NT2/D1 (cell line): ENCODE measurements around the gene C11orf71.
A peak's percentile ranks its signal among the peaks of the same experiment; 100 is the strongest.

ENCODE experiments used
- DNase-seq: peaks from one replicate; pipeline ENCODE4 v3.0.0-alpha.2; 2011; ENCODE audit warnings: low read depth, low spot score
- H3K27me3 ChIP-seq: 2 replicates; pipeline ENCODE4 v1.6.0; 2011; ENCODE audit warnings: mild to moderate bottlenecking; ENCODE audit not compliant: insufficient read length, insufficient read depth
- H3K36me3 ChIP-seq: 2 replicates; pipeline ENCODE4 v1.6.1; 2011; ENCODE audit warnings: mild to moderate bottlenecking, low read length, mixed read lengths; ENCODE audit not compliant: insufficient read depth, insufficient read length
- H3K4me1 ChIP-seq: 2 replicates; pipeline ENCODE4 v1.5.1; 2011; ENCODE audit not compliant: insufficient read depth, insufficient read length
- H3K4me3 ChIP-seq: 2 replicates; pipeline ENCODE4 v1.5.1; 2011; ENCODE audit warnings: low read depth; ENCODE audit not compliant: insufficient read length
- H3K9ac ChIP-seq: 2 replicates; pipeline ENCODE4 v1.6.0; 2011; ENCODE audit warnings: low read depth; ENCODE audit not compliant: insufficient read length
- H3K9me3 ChIP-seq: 2 replicates; pipeline ENCODE4 v1.5.1; 2011; ENCODE audit warnings: mild to moderate bottlenecking, low read length; ENCODE audit not compliant: insufficient read depth
- SUZ12 ChIP-seq: IDR thresholded peaks from 2 replicates; pipeline ENCODE4 v1.6.1; 2011; ENCODE audit not compliant: insufficient read length, insufficient read depth; ENCODE audit errors: extremely low read depth
- YY1 ChIP-seq: IDR thresholded peaks from 2 replicates; pipeline ENCODE4 v1.6.1; 2011; ENCODE audit not compliant: insufficient read length, insufficient read depth
- ZNF274 ChIP-seq: IDR thresholded peaks from 2 replicates; pipeline ENCODE4 v1.6.1; 2011; ENCODE audit warnings: mild to moderate bottlenecking, low read depth, low read length

The C11orf71 gene, protein sequence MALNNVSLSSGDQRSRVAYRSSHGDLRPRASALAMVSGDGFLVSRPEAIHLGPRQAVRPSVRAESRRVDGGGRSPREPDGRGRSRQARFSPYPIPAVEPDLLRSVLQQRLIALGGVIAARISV

DNA sequence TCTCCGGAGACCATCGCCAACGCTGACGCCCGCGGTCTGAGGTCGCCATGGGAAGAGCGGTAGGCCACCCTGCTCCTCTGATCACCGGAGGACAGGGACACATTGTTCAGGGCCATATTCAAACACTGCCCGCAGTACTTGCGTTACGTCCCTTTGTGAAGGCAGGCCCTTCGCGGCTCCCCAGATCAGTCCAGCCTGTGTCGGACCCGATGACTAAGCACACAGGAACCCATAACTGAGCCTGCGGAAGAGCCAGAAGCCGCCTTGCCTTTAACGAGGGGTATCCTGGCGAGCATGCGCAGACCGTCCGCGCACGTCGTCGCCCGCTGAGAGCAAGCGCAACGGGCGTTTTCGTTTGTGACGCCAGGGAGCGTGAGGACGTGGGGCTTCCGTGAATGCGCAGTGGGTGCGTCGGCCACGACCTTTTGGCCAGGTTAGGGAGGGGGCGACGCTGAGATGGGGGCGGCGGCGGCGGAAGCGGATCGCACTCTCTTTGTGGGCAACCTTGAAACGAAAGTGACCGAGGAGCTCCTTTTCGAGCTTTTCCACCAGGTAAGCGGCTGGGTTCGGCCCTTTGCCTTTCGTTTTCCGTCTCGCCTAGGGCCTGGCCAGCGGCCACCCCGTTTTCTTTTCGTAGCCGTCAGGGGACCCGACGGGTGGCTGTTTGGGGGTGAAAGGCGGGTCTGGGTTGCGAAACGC is at the start of gene C11orf71, which contains the start of gene RBM7:
Gene C11orf71 (minus strand): TSS at position 296 of the 699 bp plus-strand sequence. CDS start 180 bp downstream, at position 116.
Gene RBM7 (plus strand): TSS at position 451 of the 699 bp plus-strand sequence. CDS start 6 bp downstream, at position 457.
- no peaks in the 10 kb centered on the region for H3K27me3 ChIP-seq
- no peak for TF ChIP-seq YY1
- TF ChIP-seq SUZ12, result no peak
- no peak for TF ChIP-seq ZNF274
- H3K9ac ChIP-seq, result peak within 1 kb of the TSS; percentile 98
- H3K4me1 ChIP-seq, result no peaks in the 10 kb centered on the region
- H3K4me3 ChIP-seq, result peak within 1 kb of the TSS; percentile 95
- peak; percentile 95 for DNase-seq
- H3K9me3 ChIP-seq, result no peaks in the 10 kb centered on the region
- H3K36me3 ChIP-seq, result peaks cover 25% of the 10 kb centered on the region

DNA sequence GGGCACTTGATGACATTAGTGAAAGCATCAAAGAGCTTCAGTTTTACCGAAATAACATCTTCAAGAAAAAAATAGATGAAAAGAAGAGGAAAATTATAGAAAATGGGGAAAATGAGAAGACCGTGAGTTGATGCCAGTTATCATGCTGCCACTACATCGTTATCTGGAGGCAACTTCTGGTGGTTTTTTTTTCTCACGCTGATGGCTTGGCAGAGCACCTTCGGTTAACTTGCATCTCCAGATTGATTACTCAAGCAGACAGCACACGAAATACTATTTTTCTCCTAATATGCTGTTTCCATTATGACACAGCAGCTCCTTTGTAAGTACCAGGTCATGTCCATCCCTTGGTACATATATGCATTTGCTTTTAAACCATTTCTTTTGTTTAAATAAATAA is 49.5 kb upstream of the C11orf71 start:
- TF ChIP-seq ZNF274, result no peak
- TF ChIP-seq YY1, result no peak
- no peak for TF ChIP-seq SUZ12
- Histone ChIP-seq H3K36me3 (peaks cover 86% of the 10 kb centered on the region), H3K9ac (no peak overlapping the region), H3K4me1 (no peaks in the 10 kb centered on the region), H3K4me3 (no peak overlapping the region), H3K27me3 (no peaks in the 10 kb centered on the region), H3K9me3 (no peaks in the 10 kb centered on the region)
- DNase-seq, result no peak

DNA sequence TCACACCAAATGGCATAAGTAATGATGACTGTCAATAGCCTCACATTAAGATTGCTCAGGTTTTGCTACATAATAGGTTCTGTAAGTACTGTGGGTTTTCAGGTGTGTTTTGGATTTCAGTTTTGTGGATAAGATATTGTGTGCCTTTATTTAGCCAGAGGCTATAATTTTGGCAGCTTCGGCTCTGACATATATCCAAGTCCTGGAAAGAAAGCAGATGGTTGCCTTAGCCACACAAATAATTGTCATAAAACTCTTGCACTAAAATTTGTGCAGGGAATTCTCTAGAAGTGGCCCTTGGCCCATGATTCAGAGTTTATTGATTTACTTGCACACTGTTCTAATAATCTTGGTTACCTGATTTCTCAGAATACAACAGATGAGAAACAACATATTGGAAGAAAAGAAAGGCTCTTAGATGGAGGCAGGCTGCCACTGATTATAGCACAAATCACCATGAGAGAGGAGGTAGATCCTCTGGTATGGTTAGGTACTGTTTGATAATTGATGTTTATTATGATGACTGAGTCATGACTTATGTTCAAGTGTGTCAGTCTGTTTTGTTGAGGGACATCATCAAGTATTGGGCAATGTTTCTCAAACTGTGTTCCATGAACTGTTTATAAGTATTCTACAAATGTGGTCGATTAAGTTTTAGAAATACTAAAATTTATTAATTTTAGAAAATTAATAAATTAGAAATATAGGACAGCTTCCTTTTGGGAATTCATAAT is 48.6 kb upstream of the C11orf71 start:
- TF ChIP-seq ZNF274, result no peak
- peaks cover 90% of the 10 kb centered on the region for H3K36me3 ChIP-seq
- DNase-seq, result no peak
- no peaks in the 10 kb centered on the region for H3K4me1 ChIP-seq
- H3K9me3 ChIP-seq, result no peaks in the 10 kb centered on the region
- H3K27me3 ChIP-seq, result no peaks in the 10 kb centered on the region
- no peak overlapping the region for H3K4me3 ChIP-seq
- no peak overlapping the region for H3K9ac ChIP-seq

DNA sequence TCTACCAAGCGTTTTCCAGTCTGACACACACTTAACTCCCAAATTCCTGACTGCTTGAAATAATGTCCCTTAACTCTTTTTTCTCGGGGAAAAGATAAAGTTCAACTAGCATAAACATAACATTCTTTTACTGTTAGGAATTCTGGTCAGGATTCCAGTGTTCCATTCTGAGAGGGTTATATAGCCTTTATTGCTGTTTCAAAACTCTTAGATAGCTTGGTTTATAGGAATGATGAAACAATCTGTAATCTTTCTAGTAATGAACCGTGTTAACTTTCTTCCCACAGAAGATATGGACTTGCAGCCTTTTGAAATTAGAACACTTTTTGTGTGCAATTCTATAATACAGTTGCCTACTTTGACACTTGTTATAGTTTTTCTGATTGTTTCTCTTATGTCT is 47.6 kb upstream of the C11orf71 start:
- Histone ChIP-seq H3K4me1 (no peaks in the 10 kb centered on the region), H3K27me3 (no peaks in the 10 kb centered on the region), H3K9ac (no peak overlapping the region), H3K36me3 (peaks cover 88% of the 10 kb centered on the region), H3K9me3 (no peaks in the 10 kb centered on the region), H3K4me3 (no peak overlapping the region)
- DNase-seq, result no peak
- TF ChIP-seq ZNF274 (no peak), YY1 (no peak), SUZ12 (no peak)

DNA sequence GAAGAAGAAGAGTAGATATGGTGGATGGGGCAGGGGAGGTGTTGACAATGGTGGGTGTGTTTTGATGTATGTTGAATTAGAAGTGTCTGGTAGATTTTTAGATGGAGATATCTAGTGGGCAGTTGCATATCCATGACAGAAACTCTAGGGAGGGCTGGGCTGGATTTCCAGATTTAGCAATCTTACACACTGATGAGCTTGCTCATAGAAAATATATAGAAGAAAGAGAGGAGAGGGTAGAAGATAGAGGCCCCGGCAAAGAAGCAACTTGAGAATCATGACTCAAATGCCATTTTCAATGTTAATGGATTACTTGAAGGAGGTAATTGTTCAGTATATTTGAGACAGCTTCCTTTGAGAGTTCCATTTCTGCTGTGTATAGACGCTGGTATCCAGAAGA is 47.1 kb upstream of the C11orf71 start:
- DNase-seq, result no peak
- TF ChIP-seq ZNF274, result no peak
- TF ChIP-seq YY1, result no peak
- TF ChIP-seq SUZ12, result no peak
- H3K9ac ChIP-seq, result no peak overlapping the region
- H3K9me3 ChIP-seq, result no peaks in the 10 kb centered on the region
- no peaks in the 10 kb centered on the region for H3K27me3 ChIP-seq
- H3K4me3 ChIP-seq, result no peak overlapping the region
- H3K36me3 ChIP-seq, result peaks cover 87% of the 10 kb centered on the region
- no peaks in the 10 kb centered on the region for H3K4me1 ChIP-seq

DNA sequence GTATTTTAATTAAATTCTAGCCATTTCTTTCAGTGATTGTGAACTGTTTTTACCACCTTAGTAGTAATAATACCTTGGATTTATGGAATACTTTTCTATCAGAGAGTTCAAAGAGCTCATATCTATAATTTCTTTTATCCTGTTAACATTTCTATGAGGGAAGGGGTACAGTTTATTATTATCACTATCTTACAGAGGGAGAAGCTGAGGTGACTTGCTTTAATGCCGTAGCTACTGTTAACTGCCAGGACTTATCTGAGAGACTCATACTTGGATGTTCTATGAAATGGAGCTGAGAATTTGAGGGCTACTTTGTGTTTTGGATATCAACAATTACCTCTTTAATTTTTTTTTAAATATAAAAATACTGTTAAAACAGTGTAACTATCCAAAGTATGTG is 42.2 kb upstream of the C11orf71 start:
- Histone ChIP-seq H3K4me3 (no peak overlapping the region), H3K9ac (no peak overlapping the region), H3K9me3 (no peaks in the 10 kb centered on the region), H3K36me3 (peaks cover 62% of the 10 kb centered on the region), H3K4me1 (no peaks in the 10 kb centered on the region), H3K27me3 (no peaks in the 10 kb centered on the region)
- no peak for DNase-seq
- no peak for TF ChIP-seq SUZ12
- TF ChIP-seq ZNF274, result no peak
- TF ChIP-seq YY1, result no peak

DNA sequence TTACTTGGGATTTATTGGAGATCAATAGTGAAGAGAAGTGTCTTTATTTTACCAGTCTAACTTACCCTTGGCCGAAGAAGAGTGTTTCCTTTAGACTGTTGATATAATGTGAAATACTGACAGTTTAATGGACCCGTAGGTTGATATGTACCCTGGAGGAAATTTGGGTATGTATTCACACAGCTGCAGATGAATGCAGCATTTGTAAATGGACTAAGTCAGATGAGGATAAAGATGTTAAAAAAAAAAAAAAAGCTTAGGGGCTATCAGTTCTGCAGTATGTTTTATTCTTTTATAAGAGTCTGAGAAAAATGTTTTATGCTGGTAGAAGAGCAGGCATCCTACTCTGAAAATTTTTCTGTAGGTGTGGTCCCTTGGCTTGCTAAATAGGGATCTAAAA is 41.6 kb upstream of the C11orf71 start:
- no peak for DNase-seq
- no peak overlapping the region for H3K9ac ChIP-seq
- peaks cover 57% of the 10 kb centered on the region for H3K36me3 ChIP-seq
- no peak for TF ChIP-seq ZNF274
- TF ChIP-seq YY1, result no peak
- TF ChIP-seq SUZ12, result no peak
- no peaks in the 10 kb centered on the region for H3K9me3 ChIP-seq
- no peaks in the 10 kb centered on the region for H3K27me3 ChIP-seq
- no peaks in the 10 kb centered on the region for H3K4me1 ChIP-seq
- H3K4me3 ChIP-seq, result no peak overlapping the region
